Endothelial cell of hepatic sinusoid (primary cell): ENCODE measurements around the gene ECEL1.
"Not testable (repeated sequence)": the region's sequence is repeated elsewhere in the genome, so short reads cannot be mapped to it uniquely, and the experiment has no call there.

Experiments used
- in situ Hi-C: cut with HindIII; loops from 2 replicates; pipeline ENCODE4 v1.10.0; 2017; ENCODE audit warnings: low sequenced_read_pairs

ECEL1 gene

DNA sequence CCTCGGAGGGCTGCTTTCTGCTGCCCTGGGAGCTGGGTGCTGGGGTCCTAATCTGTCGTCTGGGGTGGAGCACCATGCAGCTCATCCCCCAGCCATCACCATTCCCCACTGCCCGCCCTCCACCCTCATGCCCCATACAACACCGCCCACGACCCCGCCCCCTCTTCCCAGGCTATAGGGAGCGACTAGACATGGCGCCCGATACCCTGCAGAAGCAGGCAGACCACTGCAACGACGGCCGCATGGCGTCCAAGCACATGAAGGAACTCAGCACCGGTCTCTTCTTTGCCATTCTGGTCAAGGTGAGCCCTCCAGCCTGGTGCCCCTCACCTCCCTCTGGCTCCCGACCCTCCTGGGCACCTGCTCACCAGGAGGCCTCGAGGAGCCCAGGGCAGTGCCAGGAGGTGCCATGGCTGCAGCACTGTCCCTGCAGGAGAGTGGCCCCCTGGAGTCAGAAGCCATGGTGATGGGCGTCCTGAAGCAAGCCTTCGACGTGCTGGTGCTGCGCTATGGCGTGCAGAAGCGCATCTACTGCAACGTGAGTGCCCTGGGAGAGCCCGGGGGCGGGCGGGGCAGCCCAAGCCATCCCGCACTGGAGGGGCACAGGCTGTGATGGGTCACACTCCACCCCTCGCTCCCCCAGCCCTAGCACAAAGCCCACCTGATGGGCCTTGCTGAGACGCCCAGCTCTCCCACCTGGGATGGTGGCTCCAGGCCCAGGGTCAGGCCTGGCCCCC, 42.3 kb downstream of the ECEL1 start:
- in situ Hi-C loops: not testable (repeated sequence)

DNA sequence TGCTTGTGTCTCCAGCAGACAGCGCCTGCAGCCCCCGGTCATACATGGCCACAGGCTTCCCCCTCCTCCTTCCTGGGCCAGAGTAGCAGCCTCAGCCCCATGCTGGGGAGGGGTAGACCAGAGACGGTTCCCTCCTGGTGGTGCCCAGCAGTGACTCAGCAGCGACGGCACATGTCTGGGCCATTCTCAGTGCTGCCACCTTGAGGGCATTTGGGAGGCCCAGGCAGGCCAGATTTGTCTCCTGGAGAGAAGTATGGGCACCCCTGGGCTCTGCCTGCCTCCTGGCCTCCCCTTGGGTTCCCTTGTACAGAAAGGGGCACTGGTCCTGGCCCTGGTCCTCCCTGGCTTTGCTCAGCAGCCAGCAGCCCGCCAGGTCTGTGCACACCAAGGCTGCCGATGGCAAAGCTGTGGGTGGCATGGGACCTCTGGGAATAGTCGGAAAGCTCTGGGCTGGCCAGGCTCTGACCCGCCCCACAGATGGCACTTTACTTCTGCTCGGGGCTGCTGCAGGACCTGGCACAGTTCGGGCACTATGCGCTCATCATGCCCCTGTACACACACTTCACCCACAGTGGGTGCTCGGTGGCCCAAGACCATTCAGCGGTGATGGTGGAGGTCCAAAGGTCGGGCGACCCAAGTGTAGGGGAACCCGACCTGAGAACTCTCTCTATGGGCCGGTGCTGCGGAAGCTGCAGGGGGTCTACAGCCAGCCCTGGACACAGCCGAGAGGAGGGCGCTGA, 43.1 kb downstream of the ECEL1 start:
- in situ Hi-C loops: no loop called here

DNA sequence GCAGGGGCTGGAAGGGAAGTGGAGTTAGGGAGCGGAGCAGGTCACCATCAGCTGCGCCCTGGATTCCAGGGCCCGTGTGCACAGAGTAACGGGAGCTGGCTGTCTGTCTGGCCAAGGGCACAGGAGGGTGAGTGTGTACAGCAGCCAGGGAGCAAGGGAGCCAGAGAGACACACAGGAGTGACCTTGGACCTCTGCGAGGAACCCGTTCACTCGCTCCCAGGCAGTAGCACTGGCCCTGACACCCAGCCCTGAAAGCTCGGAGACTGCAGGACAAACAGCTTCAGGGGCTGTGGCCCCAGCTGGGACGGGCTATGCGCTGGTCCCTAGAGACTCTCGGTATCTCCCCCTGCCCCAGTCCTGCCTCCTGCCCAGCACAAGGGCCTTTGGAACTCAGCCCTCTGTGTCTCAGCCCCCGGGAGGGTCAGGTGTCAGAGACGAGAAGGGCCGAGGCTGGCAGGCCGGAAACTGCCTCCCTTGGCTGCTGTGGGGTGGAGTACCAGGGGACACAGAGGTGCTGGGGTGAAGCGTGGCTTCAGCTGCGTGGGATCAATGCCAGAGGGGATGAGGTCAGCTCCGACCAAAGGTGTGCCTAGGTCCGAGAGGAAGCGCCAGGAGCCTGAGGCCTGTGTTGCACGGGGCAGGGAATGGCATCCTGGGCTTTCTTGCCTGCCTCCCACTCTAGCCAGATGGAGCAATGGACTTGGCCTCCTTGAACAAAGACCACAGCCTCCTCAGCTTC, 43.8 kb downstream of the ECEL1 start:
- in situ Hi-C loops: not testable (repeated sequence)

DNA sequence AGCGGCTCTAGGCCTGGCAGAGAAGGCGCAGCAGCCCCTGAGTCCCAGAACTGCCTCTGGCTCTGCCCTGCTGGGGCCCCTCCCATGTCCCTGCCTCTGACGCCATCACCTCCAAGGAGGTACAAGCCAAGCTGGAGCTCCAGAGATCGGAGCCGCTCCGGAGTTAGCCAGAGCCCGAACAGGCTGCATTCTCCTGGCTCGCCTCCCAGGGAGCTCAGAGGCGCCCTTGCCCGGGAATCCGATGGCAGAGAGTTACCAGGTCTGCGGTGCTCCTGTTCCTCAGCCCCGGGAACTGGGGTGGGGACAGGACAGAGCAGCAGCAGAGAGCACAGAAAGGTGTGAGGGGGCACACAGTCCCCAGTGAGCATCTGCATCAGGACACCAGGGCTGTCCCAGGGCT, 44.6 kb downstream of the ECEL1 start:
- in situ Hi-C loops: not testable (repeated sequence)

DNA sequence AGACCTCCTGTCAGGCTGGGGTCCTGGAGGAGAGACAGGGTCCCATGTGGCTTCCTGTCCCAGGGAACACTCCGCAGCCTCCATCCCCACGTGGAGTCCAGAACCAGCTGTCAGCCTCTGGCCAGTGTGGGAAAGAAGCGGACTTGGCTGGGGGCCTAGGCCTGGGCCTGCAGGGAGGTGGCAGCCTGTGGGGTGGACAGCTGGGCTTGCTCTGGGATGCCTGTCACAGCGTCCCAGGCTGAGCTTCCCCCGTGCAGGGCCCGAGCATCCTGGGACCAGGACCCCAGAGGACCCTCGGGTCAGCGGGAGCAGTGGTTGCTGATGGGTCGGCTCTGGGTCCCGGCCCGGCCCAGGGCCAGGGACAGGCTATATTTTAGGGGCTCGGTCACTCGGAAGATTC, 45.2 kb downstream of the ECEL1 start:
- in situ Hi-C loops: not testable (repeated sequence)

DNA sequence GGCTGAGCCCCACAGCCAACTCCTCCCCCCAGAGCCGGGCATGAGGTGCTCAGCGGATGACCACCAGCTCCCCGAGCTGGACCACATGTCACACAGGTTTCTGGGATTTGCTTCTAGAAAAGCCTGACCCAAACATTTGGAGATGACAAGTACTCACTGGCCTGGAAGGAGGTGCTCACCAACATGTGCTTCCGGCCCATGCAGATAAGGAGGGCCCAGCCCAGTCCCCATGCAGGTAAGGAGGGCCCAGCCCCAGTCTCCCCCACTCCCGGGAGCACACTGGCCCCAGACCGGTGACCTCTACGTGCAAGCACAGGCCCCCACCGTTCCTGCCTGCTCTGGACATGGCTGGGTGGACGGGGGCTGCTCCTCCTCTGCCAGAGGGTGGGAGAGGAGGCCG, 45.7 kb downstream of the ECEL1 start:
- in situ Hi-C loops: not testable (repeated sequence)

DNA sequence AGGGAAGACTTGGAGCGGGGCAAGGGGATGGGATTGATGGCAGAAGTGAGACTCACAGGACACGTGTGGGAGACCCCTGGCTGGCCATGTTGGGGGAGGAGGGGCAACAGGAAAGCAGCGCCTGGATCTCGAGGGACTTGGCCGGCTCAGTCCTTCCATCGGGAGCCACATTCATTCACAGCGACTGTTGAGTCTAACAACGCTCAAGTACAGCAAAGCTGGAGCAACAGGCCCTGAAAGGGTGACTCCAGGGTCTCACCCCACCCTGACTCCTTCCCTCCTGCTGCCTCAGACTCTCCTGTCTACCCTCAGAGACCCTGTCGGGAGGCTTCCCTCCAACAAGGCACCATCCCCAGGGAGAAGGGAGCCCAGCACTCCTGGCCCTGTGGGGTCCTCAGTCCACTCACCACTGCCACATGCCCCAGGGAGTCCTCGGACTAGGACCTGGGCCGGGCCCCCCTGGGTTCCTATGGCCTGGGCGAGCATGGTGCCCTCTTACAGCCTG, 46.4 kb downstream of the ECEL1 start:
- in situ Hi-C loops: no loop called here

DNA sequence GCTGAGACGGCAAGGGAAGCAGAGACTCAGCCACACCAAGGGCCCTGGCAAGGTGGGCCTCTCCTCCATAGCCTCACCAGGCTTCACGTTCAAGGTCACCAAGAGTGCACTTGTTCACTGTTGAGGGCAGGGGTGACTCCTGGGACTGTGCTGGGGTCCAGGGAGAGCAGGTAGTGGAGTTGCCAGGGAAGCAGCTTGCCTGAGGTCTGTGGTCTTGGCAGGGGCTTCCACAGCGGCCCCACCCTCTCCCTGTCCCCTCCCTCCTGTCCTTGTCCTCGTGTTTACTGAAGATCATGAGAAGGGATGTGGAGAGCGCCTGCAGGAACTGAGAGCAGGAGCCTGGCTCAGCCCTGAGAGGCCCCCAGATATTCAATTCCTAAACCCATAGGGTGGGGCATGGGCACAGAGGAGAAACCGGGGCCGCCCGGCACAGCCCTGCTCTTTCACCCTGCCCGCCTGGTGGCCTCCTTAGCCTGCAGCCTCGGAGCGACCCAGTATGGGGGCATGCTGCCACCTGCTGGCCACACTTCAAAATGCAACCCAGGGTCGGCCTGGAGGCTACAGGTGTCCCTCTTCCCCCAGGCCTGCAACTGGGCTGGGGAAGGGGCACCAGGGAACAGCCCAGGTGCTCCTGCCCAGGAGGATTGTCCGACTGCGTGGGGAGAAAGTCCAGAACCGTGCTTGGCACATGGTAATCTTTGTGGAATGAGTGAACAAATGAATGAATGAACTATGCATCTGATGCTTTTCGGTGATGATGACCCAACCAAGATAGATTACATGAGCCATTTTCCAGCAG, 47.2 kb downstream of the ECEL1 start:
- in situ Hi-C loops: not testable (repeated sequence)

DNA sequence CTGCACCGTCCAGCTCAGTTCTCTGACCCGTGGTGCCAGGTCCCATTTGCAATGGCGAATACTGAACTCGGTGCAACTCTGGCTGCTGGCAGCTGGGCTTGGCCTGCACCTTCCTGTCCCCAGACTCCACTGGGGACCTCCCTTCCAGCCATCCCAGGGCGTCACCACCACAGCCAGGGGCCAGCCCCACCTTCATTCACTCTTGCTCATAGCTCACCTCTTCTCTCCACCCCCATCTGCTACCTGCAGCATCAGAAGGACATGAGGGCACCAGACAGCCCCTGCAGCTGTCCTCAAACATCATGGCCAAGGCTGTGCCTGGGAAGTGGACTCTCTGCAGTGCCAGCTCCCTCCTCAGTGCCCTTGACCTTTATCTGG, 47.9 kb downstream of the ECEL1 start:
- in situ Hi-C loops: loop anchor here (10.0 kb wide), 1 partner anchor 545 kb away; no protein-coding TSS in a partner anchor

DNA sequence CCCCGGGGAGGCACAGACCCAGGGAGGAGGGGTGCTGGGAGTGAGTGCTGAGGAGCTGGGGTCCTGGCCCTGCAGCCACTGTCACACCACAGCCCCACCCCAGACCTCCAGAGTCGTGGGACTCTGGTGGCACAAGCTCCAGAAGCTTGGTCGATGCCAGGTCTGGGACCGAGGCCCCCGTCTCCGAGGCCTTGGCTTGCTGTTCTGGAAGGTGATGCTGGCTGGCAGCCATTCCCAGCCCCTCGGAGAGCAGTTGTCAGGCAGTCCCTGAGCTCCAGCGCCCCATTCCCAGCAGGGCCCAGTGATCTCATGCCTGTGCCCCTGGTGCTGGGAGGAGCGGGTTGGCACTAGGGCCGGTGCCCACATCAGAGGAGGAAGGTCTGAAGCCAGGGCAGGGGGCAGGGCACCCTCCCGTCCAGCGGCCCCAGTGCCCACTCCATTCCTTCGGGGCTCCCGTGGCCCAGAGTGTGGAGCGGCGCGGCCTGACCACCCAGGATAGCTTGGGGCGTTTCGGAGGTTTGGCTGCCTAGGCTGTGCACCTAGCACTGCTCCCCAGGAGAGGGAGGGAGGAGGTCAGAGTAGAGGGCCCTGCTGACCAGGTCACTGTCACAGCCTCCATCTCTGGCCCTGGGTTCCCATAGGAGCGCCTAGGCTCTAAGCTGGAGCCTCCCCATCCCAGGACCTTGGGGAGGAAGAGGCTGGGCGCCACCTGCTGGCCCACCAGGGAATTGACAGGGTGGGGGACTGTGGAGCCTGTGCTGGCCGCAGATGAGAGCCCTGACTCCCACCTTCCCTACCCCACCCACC, 48.5 kb downstream of the ECEL1 start:
- in situ Hi-C loops: loop anchor here (10.0 kb wide), 1 partner anchor 544 kb away; no protein-coding TSS in a partner anchor

DNA sequence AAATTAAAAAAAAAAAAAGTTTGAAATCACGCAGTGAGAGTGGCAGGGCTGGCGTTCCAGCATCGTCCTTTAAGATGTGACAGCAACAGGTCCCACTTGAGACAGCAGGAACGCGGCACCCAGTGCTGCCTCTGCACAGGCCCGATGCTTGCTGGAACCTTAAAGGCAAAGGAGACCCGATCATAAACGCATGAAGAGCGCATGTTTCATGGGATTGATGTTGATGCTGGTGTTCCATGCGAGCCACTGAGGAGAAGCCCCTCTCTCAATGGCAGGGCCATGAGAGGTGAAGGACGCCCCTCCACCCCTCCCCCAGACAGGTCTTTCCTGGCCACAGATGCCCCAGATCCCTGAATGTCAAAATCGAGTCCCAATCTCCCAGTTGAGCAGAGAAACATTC, 49.5 kb downstream of the ECEL1 start:
- in situ Hi-C loops: loop anchor here (10.0 kb wide), 1 partner anchor 543 kb away; no protein-coding TSS in a partner anchor

DNA sequence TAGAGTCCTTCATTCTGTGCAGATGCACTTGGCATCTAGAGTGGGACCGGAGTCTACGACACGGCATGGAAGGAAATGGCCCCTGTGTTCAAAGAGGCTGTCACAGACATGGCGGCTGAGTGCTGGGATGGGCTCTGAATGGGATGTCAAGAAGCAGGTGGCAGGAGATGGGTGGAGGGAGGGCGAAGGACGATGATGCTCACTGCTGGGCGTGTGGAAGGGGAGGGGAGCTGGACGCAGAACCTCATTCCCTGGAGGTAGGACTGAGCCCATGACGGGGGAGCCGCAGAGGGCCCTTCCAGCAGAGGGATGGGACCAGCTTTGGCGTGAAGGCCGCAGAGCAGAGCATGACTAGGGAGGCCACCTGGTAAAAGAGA, 50.5 kb downstream of the ECEL1 start:
- in situ Hi-C loops: loop anchor here (10.0 kb wide), 1 partner anchor 542 kb away; no protein-coding TSS in a partner anchor

DNA sequence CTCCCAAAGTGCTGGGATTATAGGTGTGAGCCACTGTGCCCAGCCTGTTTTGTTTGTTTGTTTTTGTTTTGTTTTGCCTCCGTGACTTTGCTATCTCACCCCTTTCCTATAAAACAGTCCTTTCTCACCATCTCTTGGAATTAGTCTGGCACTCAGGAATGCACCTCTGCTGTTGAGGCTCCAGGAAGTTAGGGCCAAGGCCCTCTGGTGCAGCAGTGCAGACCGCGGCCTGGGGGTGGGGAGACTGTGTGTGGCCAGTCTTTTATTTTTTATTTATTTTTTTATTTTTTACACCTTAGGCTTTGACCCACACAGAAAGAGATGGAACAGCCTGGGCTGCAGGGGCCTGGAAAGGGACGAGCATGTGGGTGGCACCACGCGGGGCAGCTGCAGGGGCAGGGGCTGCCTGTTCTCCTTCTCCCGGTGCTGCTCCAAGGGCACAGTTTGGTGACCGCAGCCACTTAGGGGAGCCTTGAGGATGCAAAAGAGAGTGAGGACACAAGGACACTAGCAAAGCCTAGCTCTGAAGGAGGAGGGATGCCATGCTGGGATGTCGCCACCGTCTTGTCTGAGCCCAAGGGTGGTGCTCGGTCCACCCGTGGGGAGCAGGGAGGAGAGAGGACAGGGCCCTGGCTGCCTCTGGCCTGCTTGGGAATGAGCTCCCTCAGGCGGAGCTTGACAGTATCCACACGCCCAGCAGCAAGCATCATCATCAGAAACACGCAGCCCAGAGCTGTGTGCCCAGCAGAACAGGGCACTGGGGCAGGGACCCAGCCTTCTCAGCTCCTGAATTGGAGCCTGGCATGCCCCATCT, 51.0 kb downstream of the ECEL1 start:
- in situ Hi-C loops: loop anchor here (10.0 kb wide), 1 partner anchor 542 kb away; no protein-coding TSS in a partner anchor

DNA sequence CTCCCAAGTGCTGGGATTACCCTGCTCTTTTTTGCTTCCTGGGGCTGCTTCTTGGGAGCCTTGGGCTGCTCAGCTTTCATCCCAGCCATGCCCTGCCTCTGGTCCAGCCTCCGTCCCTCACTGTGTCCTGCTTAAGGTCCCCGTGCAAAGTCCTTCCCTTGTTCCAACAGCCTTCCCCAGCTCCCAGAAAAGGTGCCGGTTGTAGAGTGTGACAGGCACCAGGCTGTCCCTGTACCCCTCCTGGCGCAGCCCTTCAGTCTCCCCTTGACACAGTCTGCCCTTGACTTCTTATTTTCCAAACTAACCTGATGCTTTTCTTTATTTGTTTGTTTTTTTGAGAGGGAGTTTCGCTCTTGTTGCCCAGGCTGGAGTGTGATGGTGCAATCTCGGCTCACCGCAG, 51.8 kb downstream of the ECEL1 start:
- in situ Hi-C loops: loop anchor here (10.0 kb wide), 1 partner anchor 541 kb away; no protein-coding TSS in a partner anchor

DNA sequence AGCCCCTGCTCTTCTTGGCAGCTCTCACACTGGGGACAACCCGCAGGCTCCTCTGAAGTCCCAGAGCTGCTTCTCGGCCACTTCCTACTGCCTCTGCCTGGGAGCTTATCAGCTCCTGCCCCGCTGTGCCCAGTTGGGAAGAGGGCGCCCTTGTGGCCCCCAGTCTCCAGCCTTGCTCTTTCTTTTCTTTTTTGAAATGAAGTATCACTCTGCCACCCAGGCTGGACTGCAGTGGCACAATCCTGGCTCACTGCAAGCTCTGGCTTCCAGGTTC, 52.3 kb downstream of the ECEL1 start:
- in situ Hi-C loops: loop anchor here (10.0 kb wide), 1 partner anchor 541 kb away; no protein-coding TSS in a partner anchor

DNA sequence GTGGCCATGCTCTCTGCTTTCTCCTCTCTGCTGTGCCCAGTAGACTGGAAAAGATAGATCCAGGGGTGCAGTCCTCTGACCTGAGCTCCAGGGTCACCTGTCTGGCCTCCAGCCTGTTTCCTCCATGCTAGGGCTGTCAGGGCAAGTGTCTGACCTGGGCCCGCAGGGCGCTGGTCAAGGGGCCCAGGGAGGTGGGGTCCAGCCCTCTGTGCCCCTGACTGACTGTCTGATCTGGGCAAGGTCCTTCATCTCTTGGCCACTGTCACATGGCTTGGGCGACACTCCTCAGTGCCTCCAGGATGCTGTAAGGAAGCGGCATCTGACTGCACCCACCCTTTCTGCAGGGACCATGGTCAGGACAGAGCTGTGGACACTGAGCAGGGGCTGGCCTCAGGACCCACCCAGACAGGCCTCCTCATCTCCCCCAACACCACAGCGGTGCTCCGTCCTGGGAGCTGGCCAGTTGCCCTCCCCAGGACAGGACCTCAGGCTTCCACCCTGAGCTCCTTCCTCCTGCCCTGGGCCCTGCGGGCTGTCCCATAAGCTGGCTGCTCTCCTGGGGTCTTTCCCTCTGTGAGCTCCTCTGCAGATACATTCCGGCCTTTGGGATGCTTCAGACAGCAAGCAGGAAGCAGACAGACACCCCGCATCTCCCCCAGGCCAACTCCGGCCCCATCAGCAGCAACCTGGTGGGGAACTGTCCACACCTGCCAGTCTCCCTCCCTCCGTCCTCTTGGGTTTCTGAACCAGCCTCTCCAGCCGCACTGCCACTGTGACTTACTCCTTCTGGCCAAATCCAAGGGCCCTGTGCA, 52.9 kb downstream of the ECEL1 start:
- in situ Hi-C loops: loop anchor here (10.0 kb wide), 1 partner anchor 540 kb away; no protein-coding TSS in a partner anchor

DNA sequence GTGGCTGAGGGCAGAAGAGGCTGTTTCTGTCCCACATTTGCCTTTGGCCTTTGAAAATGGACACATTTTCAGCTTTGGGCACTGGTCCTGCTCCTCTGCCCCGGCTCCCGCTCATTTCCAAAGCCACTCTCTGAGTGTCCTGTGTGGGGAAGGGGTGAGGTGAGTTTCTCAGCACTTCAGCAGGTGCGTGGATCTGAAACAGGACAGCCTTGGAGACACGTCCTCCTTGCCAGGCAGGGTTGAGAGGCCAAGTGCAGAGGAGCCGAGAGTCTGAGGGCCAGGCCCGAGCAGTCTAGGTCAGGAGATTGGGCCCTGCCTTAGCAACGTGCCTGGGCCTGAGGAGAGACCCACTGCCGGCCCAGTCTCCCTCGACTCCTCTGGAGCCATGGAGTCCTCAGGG, 53.5 kb downstream of the ECEL1 start:
- in situ Hi-C loops: loop anchor here (10.0 kb wide), 1 partner anchor 539 kb away; no protein-coding TSS in a partner anchor

DNA sequence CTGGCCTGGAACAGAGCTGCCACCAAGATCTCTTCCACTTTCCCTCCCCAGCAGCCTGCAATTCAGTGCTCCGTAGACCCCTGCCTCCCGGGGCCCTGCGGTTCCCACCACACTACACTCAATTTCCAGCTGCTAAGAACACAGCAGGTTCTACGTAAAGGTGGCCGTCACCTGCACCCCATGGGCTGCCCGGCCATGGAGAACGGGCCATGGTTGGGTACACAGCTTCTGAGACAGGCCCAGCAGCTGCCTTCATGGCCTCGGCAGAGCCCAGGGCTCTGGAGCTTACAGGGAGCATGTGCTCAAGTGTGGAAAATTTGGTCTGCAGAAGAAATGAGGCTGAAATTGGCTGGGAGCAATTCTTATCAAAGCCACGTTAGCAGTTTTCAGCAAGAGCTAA, 54.0 kb downstream of the ECEL1 start:
- in situ Hi-C loops: loop anchor here (10.0 kb wide), 1 partner anchor 539 kb away; no protein-coding TSS in a partner anchor
